ENCODE results near the gene ACER3.
"Not testable (repeated sequence)": the region's sequence is repeated elsewhere in the genome, so short reads cannot be mapped to it uniquely, and the experiment has no call there.

DNA sequence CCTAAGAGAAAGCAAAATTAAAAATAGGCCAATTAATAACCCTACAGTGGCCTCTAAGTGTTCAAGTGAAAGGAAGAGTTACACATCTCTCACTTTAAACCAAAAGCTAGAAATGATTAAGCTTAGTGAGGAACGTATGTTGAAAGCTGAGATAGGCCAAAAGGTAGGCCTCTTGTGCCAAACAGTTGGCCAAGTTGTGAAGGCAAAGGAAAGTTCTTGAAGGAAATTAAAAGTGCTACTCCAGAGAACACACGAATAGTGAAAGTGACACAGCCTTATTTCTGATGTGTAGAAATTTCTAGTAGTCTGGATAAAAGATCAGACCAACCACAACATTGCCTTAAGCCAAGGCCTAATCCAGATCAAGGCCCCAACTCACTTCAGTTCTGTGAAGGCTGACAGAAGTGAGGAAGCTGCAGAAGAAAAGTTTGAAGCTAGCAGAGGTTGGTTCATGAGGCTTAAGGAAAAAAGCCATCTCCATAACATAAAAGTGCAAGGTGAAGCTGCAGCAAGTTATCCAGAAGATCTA is 157.7 kb downstream of the ACER3 start:
- TF ChIP-seq, protein P1, sequence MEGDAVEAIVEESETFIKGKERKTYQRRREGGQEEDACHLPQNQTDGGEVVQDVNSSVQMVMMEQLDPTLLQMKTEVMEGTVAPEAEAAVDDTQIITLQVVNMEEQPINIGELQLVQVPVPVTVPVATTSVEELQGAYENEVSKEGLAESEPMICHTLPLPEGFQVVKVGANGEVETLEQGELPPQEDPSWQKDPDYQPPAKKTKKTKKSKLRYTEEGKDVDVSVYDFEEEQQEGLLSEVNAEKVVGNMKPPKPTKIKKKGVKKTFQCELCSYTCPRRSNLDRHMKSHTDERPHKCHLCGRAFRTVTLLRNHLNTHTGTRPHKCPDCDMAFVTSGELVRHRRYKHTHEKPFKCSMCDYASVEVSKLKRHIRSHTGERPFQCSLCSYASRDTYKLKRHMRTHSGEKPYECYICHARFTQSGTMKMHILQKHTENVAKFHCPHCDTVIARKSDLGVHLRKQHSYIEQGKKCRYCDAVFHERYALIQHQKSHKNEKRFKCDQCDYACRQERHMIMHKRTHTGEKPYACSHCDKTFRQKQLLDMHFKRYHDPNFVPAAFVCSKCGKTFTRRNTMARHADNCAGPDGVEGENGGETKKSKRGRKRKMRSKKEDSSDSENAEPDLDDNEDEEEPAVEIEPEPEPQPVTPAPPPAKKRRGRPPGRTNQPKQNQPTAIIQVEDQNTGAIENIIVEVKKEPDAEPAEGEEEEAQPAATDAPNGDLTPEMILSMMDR (IDR thresholded peaks at IDR 0.05) = not testable (repeated sequence)
- not testable (repeated sequence) for TF ChIP-seq POLR2AphosphoS5 (IDR thresholded peaks at IDR 0.05)

Measured in sigmoid colon (tissue), 4 donors.